ENCODE measurements around the gene AKIRIN2. TPM values are rescaled to one million over a fixed set of nuclear protein-coding genes. Genes with fewer than 3 reads are reported as not detected.

Gene AKIRIN2
- total and polyA plus RNA-seq, 10 of the 15 experiments (the other 5 are each of a cell fraction or from before 2014, with no cell fraction given), result 12.7 to 82.2 (median 42.6) TPM

GRCh38 chr6:87728706-87729105 is 26.7 kb upstream of the AKIRIN2 start:
- POLR2A ChIA-PET, result interaction anchor here (0.6 to 2.8 kb wide), 6 partner anchors 10 to 30 kb away, joined by 3 to 16 read pairs (median 7); no protein-coding TSS in a partner anchor
- Histone ChIP-seq H3K9ac (ENCODE audit: control insufficient read depth, insufficient read depth, low read length) (no peak overlapping the region), H3K79me2 (ENCODE audit: control insufficient read depth, insufficient read depth, low read length) (no peaks in the 10 kb centered on the region; the same call in 1 of the 2 replicates), H3K9me3 (replicated peaks; ENCODE audit: control insufficient read depth, insufficient read depth, low read length) (no peaks in the 10 kb centered on the region), H3K4me2 (ENCODE audit: control insufficient read depth, insufficient read depth) (no peak overlapping the region), H3K36me3 (ENCODE audit: control insufficient read depth in 2 of 2, insufficient read depth in 2 of 2, low read length in 1 of 2) (no peaks in the 10 kb centered on the region), H3K4me3 (no peak overlapping the region), H2AFZ (ENCODE audit: control insufficient read depth, low read depth, low read length) (no peak overlapping the region), H4K20me1 (ENCODE audit: control insufficient read depth, insufficient read depth) (no peaks in the 10 kb centered on the region), H3K4me1 (ENCODE audit: control insufficient read depth, insufficient read depth, low read length) (peaks cover 56% of the 10 kb centered on the region), H3K27me3 (replicated peaks in 1 of 2; ENCODE audit: control insufficient read depth in 2 of 2, insufficient read depth in 2 of 2, low read length in 1 of 2) (no peaks in the 10 kb centered on the region), H3K27ac (ENCODE audit: control insufficient read depth, insufficient read depth) (no peak overlapping the region; the same call in 1 of the 2 replicates)
- CTCF ChIA-PET, result interaction anchor here (0.6 to 1.2 kb wide), 4 partner anchors 11 to 68 kb away, joined by 3 to 4 read pairs (median 4); partner anchors contain the start of gene AKIRIN2
- no peak for DNase-seq (ENCODE audit: low read depth, low spot score)
- in situ Hi-C loops (cut with MboI), result no loop called here
- SMC1A ChIA-PET (ENCODE audit: uncharacterized antibody, unreplicated experiment), result interaction anchor here (0.7 to 2.5 kb wide), 13 partner anchors 10 to 432 kb away, joined by 3 to 14 read pairs (median 4); partner anchors contain the start of gene AKIRIN2
- whole genome bisulfite sequencing (ENCODE audit: insufficient coverage, insufficient replicate concordance, low lambda C conversion rate, missing lambda C conversion rate), result 88% methylated on average over 3 of the region's 3 CpGs
- FAIRE-seq, result no peak
- no peak for TF ChIP-seq YBX1 (IDR thresholded peaks at IDR 0.05)
- TF ChIP-seq KAT2A (conservative IDR thresholded peaks at IDR 0.05; ENCODE audit: control insufficient read depth, low read depth, low read length), result no peak
- no peak for TF ChIP-seq PML (IDR thresholded peaks at IDR 0.05; ENCODE audit: low read length)
- TF ChIP-seq ELK1 (IDR thresholded peaks at IDR 0.05; ENCODE audit: low read depth, low read length), result no peak
- no peak for TF ChIP-seq NR2F1 (conservative IDR thresholded peaks at IDR 0.05)
- no peak for TF ChIP-seq TCF3 (IDR thresholded peaks at IDR 0.05; ENCODE audit: borderline replicate concordance, insufficient read depth, low read depth, low read length)
- no peak for TF ChIP-seq E4F1 (IDR thresholded peaks at IDR 0.05; ENCODE audit: borderline replicate concordance, partially characterized antibody)
- TF ChIP-seq LARP7 (IDR thresholded peaks at IDR 0.05), result no peak
- no peak for TF ChIP-seq MTA3 (IDR thresholded peaks at IDR 0.05; ENCODE audit: borderline replicate concordance, low read length)
- TF ChIP-seq SREBF1 (IDR thresholded peaks at IDR 0.05; ENCODE audit: low read length), result no peak
- no peak for TF ChIP-seq SMAD1 (IDR thresholded peaks at IDR 0.05; ENCODE audit: low read depth, partially characterized antibody)
- TF ChIP-seq EED (IDR thresholded peaks at IDR 0.05; ENCODE audit: low read depth), result no peak
- TF ChIP-seq ZSCAN29 (IDR thresholded peaks at IDR 0.05), result no peak
- no peak for TF ChIP-seq ZNF207 (IDR thresholded peaks at IDR 0.05; ENCODE audit: borderline replicate concordance)
- TF ChIP-seq POLR2A (IDR thresholded peaks at IDR 0.05; ENCODE audit: low read depth, low read length), result no peak
- TF ChIP-seq RAD21 (IDR thresholded peaks at IDR 0.05; ENCODE audit: insufficient read depth, low read depth, low read length), result no peak
- TF ChIP-seq E2F8 (IDR thresholded peaks at IDR 0.05; ENCODE audit: low read depth, partially characterized antibody), result no peak
- no peak for TF ChIP-seq SIX5 (IDR thresholded peaks at IDR 0.05; ENCODE audit: low read depth, low read length, severe bottlenecking)
- no TSS peak for BruUV-seq (replicated peaks)
- intact Hi-C loops (cut with micrococcal nuclease; ENCODE audit: unreplicated experiment), result loop anchor here (1.0 kb wide), 1 partner anchor 68 kb away; no protein-coding TSS in a partner anchor
- ATAC-seq, result no peak
- RAD21 ChIA-PET (ENCODE audit: unreplicated experiment), result interaction anchor here (0.7 to 3.4 kb wide), 2 partner anchors 21 to 29 kb away, joined by 4 to 15 read pairs; no protein-coding TSS in a partner anchor

Measured in GM12878 (cell line).